SU-DHL-6 (cell line): ENCODE data around the gene JAKMIP1.

ENCODE experiments used
- H2AFZ ChIP-seq: fragments of 200-600 bp; sonication (generic); 2 replicates; pipeline ENCODE4 v1.6.1; 2014; ENCODE audit warnings: low read depth, mild to moderate bottlenecking, moderate library complexity, mixed read lengths, antibody characterized with exemption, low read length; ENCODE audit not compliant: severe bottlenecking
- H3F3A ChIP-seq: fragments of 200-600 bp; shearing (Covaris generic); 2 replicates; pipeline ENCODE4 v1.6.0; 2016; ENCODE audit warnings: antibody characterized with exemption, mild to moderate bottlenecking; ENCODE audit not compliant: insufficient read depth
- H3K27ac ChIP-seq: fragments of 200-600 bp; sonication (generic); 2 replicates; pipeline ENCODE4 v1.5.1; 2016; ENCODE audit warnings: low read depth, mild to moderate bottlenecking, low read length, moderate library complexity, mixed read lengths
- H3K27me3 ChIP-seq: fragments of 200-600 bp; sonication (generic), shearing (Covaris generic); 2 replicates; pipeline ENCODE4 v1.6.0; 2014; ENCODE audit warnings: mild to moderate bottlenecking, low read length
- H3K36me3 ChIP-seq: fragments of 200-600 bp; sonication (generic); 2 replicates; pipeline ENCODE4 v1.6.1; 2014; ENCODE audit warnings: mild to moderate bottlenecking, low read length, mixed read lengths
- H3K4me2 ChIP-seq: fragments of 300-600, 200-600 bp; shearing (Covaris generic), sonication (generic); 2 replicates; pipeline ENCODE4 v1.6.0; 2014; ENCODE audit warnings: low read length, low read depth, mild to moderate bottlenecking; ENCODE audit not compliant: poor library complexity, severe bottlenecking
- H3K4me3 ChIP-seq: fragments of 200-600 bp; sonication (generic); 2 replicates; pipeline ENCODE4 v1.5.1; 2014; ENCODE audit warnings: antibody characterized with exemption, low read length, mild to moderate bottlenecking, mixed read lengths; ENCODE audit not compliant: insufficient read depth, poor library complexity, severe bottlenecking
- H3K79me2 ChIP-seq: fragments of 200-600 bp; sonication (generic); 2 replicates; pipeline ENCODE4 v1.6.1; 2014; ENCODE audit warnings: mild to moderate bottlenecking, low read length, moderate library complexity; ENCODE audit not compliant: insufficient read depth
- H3K9ac ChIP-seq: fragments of 200-600 bp; sonication (generic); 2 replicates; pipeline ENCODE4 v1.7.0; 2014; ENCODE audit warnings: mild to moderate bottlenecking, low read length
- H3K9me2 ChIP-seq: fragments of 200-600 bp; sonication (generic); replicated peaks from 2 replicates; pipeline ENCODE4 v1.6.1; 2014; ENCODE audit warnings: low read length; ENCODE audit not compliant: insufficient read depth
- H3K9me3 ChIP-seq: fragments of 200-600 bp; sonication (generic); 2 replicates; pipeline ENCODE4 v1.6.1; 2014; ENCODE audit warnings: low read length, mixed read lengths; ENCODE audit not compliant: insufficient read depth
- H4K20me1 ChIP-seq: fragments of 200-600 bp; sonication (generic); 2 replicates; pipeline ENCODE4 v1.6.1; 2014; ENCODE audit warnings: low read depth, mild to moderate bottlenecking, antibody characterized with exemption, low read length, moderate library complexity, mixed read lengths
- CTCF ChIP-seq: fragments of 200-600 bp; sonication (generic); IDR thresholded peaks from one replicate; pipeline ENCODE4 v1.5.1; 2017; ENCODE audit warnings: antibody characterized with exemption, mild to moderate bottlenecking, low read length, moderate library complexity; ENCODE audit not compliant: insufficient read depth, poor library complexity, severe bottlenecking
- EZH2phosphoT487 ChIP-seq: fragments of 200-600 bp; sonication (generic), shearing (Covaris generic); conservative IDR thresholded peaks from 2 replicates; pipeline ENCODE4 v1.6.1; 2018; ENCODE audit warnings: mild to moderate bottlenecking, antibody characterized with exemption, low read length, moderate library complexity, mixed read lengths

The JAKMIP1 gene

GRCh38 chr4:6058531-6059374 is 141.6 kb downstream of the JAKMIP1 start:
- Histone ChIP-seq H4K20me1 (no peaks in the 10 kb centered on the region), H3K9me3 (peaks cover 24% of the 10 kb centered on the region; the same call in 1 of the 2 replicates), H3K36me3 (no peaks in the 10 kb centered on the region), H3K27ac (no peak overlapping the region), H3K9me2 (no peaks in the 10 kb centered on the region), H3K4me3 (no peak overlapping the region), H3K79me2 (no peaks in the 10 kb centered on the region), H3K4me2 (no peak overlapping the region), H3K27me3 (no peaks in the 10 kb centered on the region), H2AFZ (no peak overlapping the region), H3F3A (no peaks in the 10 kb centered on the region), H3K9ac (no peak overlapping the region)
- no peak for TF ChIP-seq CTCF
- TF ChIP-seq EZH2phosphoT487: no peak

- H3K27me3 ChIP-seq: no peaks in the 10 kb centered on the region
- no peaks in the 10 kb centered on the region for H4K20me1 ChIP-seq
- H3K4me3 ChIP-seq: no peak overlapping the region
- no peaks in the 10 kb centered on the region for H3K36me3 ChIP-seq
- H2AFZ ChIP-seq: no peak overlapping the region
- H3K4me2 ChIP-seq: no peak overlapping the region
- H3K79me2 ChIP-seq: no peaks in the 10 kb centered on the region
- H3F3A ChIP-seq: no peaks in the 10 kb centered on the region
- H3K9me2 ChIP-seq: no peaks in the 10 kb centered on the region
- no peak overlapping the region for H3K27ac ChIP-seq
- no peak overlapping the region for H3K9ac ChIP-seq
- peaks cover 24% of the 10 kb centered on the region; the same call in 1 of the 2 replicates for H3K9me3 ChIP-seq
- no peak for TF ChIP-seq EZH2phosphoT487
- TF ChIP-seq CTCF: no peak
Measured at GRCh38 chr4:6056976-6057766, 143.2 kb downstream of the JAKMIP1 start.

GRCh38 chr4:6055436-6055835 is 144.9 kb downstream of the JAKMIP1 start:
- Histone ChIP-seq H3K9ac (no peak overlapping the region), H3F3A (no peaks in the 10 kb centered on the region), H3K27ac (no peak overlapping the region), H3K27me3 (no peaks in the 10 kb centered on the region), H3K4me3 (no peak overlapping the region), H4K20me1 (no peaks in the 10 kb centered on the region), H2AFZ (no peak overlapping the region), H3K9me3 (peaks cover 24% of the 10 kb centered on the region; the same call in 1 of the 2 replicates), H3K4me2 (no peak overlapping the region), H3K79me2 (no peaks in the 10 kb centered on the region), H3K36me3 (no peaks in the 10 kb centered on the region), H3K9me2 (no peaks in the 10 kb centered on the region)
- TF ChIP-seq EZH2phosphoT487 (no peak), CTCF (no peak)
